HepG2 (cell line): ENCODE results near the gene GRIFIN. TPM values are rescaled to one million over a fixed set of nuclear protein-coding genes. Genes with fewer than 3 reads are reported as not detected.
A peak's percentile ranks its signal among the peaks of the same experiment; 100 is the strongest.

Experiments used
- CCDC6 ChIP-seq: sonication (generic); formaldehyde crosslinking; IDR thresholded peaks from 2 replicates; pipeline ENCODE4 v1.8.1; 2022; ENCODE audit warnings: mild to moderate bottlenecking, missing genetic modification reagents, moderate library complexity
- KLF12 ChIP-seq: sonication (generic); formaldehyde crosslinking; IDR thresholded peaks from 2 replicates; pipeline ENCODE4 v1.4.0; 2020; ENCODE audit warnings: missing genetic modification reagents, borderline replicate concordance
- NFRKB ChIP-seq: fragments of 450-650 bp; IDR thresholded peaks from 2 replicates; pipeline ENCODE4 v1.6.1; 2017
- SNAI1 ChIP-seq: sonication (generic); formaldehyde crosslinking; IDR thresholded peaks from 2 replicates; pipeline ENCODE4 v1.5.0; 2020; ENCODE audit warnings: mild to moderate bottlenecking, missing genetic modification reagents, borderline replicate concordance
- ZNF350 ChIP-seq: sonication (generic); formaldehyde crosslinking; IDR thresholded peaks from 2 replicates; pipeline ENCODE4 v1.4.0; 2020; ENCODE audit warnings: mild to moderate bottlenecking, low read depth, missing genetic modification reagents, borderline replicate concordance
- ZSCAN25 ChIP-seq: sonication (generic); formaldehyde crosslinking; IDR thresholded peaks from 2 replicates; pipeline ENCODE4 v1.8.0; 2022; ENCODE audit warnings: mild to moderate bottlenecking, missing genetic modification reagents
- polyA plus RNA-seq, 8 experiments: library from polyadenylated mRNA; depleted of rRNA in 3 of 8; stranded (reverse) in 7 of 8; unstranded in 1 of 8; fragments of >200 nt; fragmentation: Illumina TruSeq in 4 of 8; extraction: Trizol in 4 of 8; gene quantifications; 2 replicates each; pipeline versions ENCODE4 v1.2.1 to v1.2.3, GENCODE V29; 2011 to 2016; ENCODE audit warnings: low read depth in 4 of 8, missing spikeins in 1 of 8, mixed read lengths in 1 of 8; ENCODE audit not compliant: insufficient read depth in 1 of 8
- total RNA-seq, 5 experiments: library from RNA; depleted of rRNA; stranded (reverse); fragments of >200 nt; fragmentation: Illumina TruSeq; extraction: Trizol; gene quantifications; 2 replicates each; pipeline ENCODE4 v1.2.3, GENCODE V29; 2016; ENCODE audit warnings: low read depth in 1 of 5
- TF ChIP-seq, protein P1 (sequence below): sonication (generic); formaldehyde crosslinking; IDR thresholded peaks from 2 replicates; pipeline ENCODE4 v1.4.0; 2020; ENCODE audit warnings: mild to moderate bottlenecking, missing genetic modification reagents, borderline replicate concordance
- TF ChIP-seq, protein P2 (sequence below): sonication (generic); formaldehyde crosslinking; IDR thresholded peaks from 2 replicates; pipeline ENCODE4 v1.4.0; 2020; ENCODE audit warnings: missing genetic modification reagents
- TF ChIP-seq, protein P3 (sequence below): IDR thresholded peaks from 2 replicates; pipeline ENCODE4 v1.6.1; 2016; ENCODE audit warnings: low read depth, borderline replicate concordance
- TF ChIP-seq, protein P4 (sequence below): sonication (generic); formaldehyde crosslinking; conservative IDR thresholded peaks from 2 replicates; pipeline ENCODE4 v1.4.0; 2020; ENCODE audit warnings: missing genetic modification reagents
- TF ChIP-seq, protein P5 (sequence below): sonication (generic); formaldehyde crosslinking; IDR thresholded peaks from 2 replicates; pipeline ENCODE4 v1.4.0; 2020; ENCODE audit warnings: missing genetic modification reagents, mild to moderate bottlenecking, borderline replicate concordance
- TF ChIP-seq, protein P6 (sequence below): IDR thresholded peaks from 2 replicates; pipeline ENCODE4 v1.6.1; 2016; ENCODE audit warnings: missing compliant biosample characterization, missing genetic modification reagents, borderline replicate concordance
- TF ChIP-seq, protein P7 (sequence below): IDR thresholded peaks from 2 replicates; pipeline ENCODE4 v1.6.1; 2018; ENCODE audit warnings: missing genetic modification reagents, mild to moderate bottlenecking, missing compliant biosample characterization
- TF ChIP-seq, protein P8 (sequence below): sonication (generic); formaldehyde crosslinking; IDR thresholded peaks from 2 replicates; pipeline ENCODE4 v1.5.0; 2020; ENCODE audit warnings: mild to moderate bottlenecking, missing genetic modification reagents, borderline replicate concordance

Gene GRIFIN
- total and polyA plus RNA-seq, 2 of the 13 experiments (the other 11 are each of a cell fraction or from before 2014, with no cell fraction given): not detected

DNA sequence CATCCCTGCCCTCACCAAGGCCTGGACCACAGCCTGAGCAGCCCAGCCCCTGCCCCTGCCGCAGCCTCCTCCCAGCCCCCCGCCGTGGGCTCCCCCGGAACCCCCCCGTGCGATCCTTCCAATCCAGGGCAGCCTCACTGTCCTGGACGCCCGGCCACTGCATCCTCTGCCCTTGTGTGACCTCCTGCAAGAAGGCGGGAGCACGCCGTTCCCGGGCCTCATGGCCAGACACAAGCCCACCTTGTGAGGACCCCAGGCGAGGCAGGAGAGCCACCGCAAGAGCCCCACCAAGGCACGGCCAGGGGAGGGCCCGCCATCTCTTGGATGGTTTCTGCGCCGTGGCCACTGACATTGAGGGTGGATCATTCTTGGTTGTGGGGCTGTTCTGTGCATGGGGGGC, 35.6 kb upstream of the GRIFIN start (continued):
- TF ChIP-seq, protein P1, sequence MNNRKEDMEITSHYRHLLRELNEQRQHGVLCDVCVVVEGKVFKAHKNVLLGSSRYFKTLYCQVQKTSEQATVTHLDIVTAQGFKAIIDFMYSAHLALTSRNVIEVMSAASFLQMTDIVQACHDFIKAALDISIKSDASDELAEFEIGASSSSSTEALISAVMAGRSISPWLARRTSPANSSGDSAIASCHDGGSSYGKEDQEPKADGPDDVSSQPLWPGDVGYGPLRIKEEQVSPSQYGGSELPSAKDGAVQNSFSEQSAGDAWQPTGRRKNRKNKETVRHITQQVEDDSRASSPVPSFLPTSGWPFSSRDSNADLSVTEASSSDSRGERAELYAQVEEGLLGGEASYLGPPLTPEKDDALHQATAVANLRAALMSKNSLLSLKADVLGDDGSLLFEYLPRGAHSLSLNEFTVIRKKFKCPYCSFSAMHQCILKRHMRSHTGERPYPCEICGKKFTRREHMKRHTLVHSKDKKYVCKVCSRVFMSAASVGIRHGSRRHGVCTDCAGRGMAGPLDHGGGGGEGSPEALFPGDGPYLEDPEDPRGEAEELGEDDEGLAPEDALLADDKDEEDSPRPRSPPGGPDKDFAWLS: no peak
- TF ChIP-seq KLF12 (CRISPR knock-in tag) (no peak), ZNF350 (CRISPR knock-in tag) (0 out of 2 replicates have a peak, but pooled peaks have one; percentile 21), NFRKB (no peak), ZSCAN25 (CRISPR knock-in tag) (no peak), SNAI1 (peak; percentile 33; the same call in 1 of the 2 replicates), CCDC6 (no peak)
- TF ChIP-seq, protein P2, sequence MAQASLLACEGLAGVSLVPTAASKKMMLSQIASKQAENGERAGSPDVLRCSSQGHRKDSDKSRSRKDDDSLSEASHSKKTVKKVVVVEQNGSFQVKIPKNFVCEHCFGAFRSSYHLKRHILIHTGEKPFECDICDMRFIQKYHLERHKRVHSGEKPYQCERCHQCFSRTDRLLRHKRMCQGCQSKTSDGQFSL (CRISPR knock-in tag): no peak
- TF ChIP-seq, protein P3, sequence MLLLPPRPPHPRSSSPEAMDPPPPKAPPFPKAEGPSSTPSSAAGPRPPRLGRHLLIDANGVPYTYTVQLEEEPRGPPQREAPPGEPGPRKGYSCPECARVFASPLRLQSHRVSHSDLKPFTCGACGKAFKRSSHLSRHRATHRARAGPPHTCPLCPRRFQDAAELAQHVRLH: no peak
- TF ChIP-seq, protein P4, sequence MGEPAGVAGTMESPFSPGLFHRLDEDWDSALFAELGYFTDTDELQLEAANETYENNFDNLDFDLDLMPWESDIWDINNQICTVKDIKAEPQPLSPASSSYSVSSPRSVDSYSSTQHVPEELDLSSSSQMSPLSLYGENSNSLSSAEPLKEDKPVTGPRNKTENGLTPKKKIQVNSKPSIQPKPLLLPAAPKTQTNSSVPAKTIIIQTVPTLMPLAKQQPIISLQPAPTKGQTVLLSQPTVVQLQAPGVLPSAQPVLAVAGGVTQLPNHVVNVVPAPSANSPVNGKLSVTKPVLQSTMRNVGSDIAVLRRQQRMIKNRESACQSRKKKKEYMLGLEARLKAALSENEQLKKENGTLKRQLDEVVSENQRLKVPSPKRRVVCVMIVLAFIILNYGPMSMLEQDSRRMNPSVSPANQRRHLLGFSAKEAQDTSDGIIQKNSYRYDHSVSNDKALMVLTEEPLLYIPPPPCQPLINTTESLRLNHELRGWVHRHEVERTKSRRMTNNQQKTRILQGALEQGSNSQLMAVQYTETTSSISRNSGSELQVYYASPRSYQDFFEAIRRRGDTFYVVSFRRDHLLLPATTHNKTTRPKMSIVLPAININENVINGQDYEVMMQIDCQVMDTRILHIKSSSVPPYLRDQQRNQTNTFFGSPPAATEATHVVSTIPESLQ: no peak
- TF ChIP-seq, protein P5, sequence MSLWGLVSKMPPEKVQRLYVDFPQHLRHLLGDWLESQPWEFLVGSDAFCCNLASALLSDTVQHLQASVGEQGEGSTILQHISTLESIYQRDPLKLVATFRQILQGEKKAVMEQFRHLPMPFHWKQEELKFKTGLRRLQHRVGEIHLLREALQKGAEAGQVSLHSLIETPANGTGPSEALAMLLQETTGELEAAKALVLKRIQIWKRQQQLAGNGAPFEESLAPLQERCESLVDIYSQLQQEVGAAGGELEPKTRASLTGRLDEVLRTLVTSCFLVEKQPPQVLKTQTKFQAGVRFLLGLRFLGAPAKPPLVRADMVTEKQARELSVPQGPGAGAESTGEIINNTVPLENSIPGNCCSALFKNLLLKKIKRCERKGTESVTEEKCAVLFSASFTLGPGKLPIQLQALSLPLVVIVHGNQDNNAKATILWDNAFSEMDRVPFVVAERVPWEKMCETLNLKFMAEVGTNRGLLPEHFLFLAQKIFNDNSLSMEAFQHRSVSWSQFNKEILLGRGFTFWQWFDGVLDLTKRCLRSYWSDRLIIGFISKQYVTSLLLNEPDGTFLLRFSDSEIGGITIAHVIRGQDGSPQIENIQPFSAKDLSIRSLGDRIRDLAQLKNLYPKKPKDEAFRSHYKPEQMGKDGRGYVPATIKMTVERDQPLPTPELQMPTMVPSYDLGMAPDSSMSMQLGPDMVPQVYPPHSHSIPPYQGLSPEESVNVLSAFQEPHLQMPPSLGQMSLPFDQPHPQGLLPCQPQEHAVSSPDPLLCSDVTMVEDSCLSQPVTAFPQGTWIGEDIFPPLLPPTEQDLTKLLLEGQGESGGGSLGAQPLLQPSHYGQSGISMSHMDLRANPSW: no peak
- TF ChIP-seq, protein P6, sequence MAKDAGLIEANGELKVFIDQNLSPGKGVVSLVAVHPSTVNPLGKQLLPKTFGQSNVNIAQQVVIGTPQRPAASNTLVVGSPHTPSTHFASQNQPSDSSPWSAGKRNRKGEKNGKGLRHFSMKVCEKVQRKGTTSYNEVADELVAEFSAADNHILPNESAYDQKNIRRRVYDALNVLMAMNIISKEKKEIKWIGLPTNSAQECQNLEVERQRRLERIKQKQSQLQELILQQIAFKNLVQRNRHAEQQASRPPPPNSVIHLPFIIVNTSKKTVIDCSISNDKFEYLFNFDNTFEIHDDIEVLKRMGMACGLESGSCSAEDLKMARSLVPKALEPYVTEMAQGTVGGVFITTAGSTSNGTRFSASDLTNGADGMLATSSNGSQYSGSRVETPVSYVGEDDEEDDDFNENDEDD (CRISPR knock-in tag): peak; percentile 60; the same call in 1 of the 2 replicates
- TF ChIP-seq, protein P7, sequence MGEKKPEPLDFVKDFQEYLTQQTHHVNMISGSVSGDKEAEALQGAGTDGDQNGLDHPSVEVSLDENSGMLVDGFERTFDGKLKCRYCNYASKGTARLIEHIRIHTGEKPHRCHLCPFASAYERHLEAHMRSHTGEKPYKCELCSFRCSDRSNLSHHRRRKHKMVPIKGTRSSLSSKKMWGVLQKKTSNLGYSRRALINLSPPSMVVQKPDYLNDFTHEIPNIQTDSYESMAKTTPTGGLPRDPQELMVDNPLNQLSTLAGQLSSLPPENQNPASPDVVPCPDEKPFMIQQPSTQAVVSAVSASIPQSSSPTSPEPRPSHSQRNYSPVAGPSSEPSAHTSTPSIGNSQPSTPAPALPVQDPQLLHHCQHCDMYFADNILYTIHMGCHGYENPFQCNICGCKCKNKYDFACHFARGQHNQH: no peak
- TF ChIP-seq, protein P8, sequence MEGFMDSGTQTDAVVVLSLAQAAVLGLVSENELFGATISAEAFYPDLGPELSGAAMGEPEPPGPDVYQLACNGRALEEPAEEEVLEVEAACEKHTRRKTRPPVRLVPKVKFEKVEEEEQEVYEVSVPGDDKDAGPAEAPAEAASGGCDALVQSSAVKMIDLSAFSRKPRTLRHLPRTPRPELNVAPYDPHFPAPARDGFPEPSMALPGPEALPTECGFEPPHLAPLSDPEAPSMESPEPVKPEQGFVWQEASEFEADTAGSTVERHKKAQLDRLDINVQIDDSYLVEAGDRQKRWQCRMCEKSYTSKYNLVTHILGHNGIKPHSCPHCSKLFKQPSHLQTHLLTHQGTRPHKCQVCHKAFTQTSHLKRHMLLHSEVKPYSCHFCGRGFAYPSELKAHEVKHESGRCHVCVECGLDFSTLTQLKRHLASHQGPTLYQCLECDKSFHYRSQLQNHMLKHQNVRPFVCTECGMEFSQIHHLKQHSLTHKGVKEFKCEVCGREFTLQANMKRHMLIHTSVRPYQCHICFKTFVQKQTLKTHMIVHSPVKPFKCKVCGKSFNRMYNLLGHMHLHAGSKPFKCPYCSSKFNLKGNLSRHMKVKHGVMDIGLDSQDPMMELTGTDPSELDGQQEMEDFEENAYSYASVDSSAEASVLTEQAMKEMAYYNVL (CRISPR knock-in tag): no peak
